ENCODE results near the gene ABCF3. TPM values are rescaled to one million over a fixed set of nuclear protein-coding genes. Genes with fewer than 3 reads are reported as not detected.
A peak's percentile ranks its signal among the peaks of the same experiment; 100 is the strongest.
"Not testable (repeated sequence)": the region's sequence is repeated elsewhere in the genome, so short reads cannot be mapped to it uniquely, and the experiment has no call there.

The ABCF3 gene
- 10 to 100 TPM; 19.1 to 47.1 (median 28.9) TPM for polyA plus RNA-seq

GRCh38 chr3:184186184-184186901 is at the start of gene ABCF3:
ABCF3 (plus strand) TSS chr3:184186199; CDS start chr3:184186208, 9 bp downstream.
- H3K4me1 Mint-ChIP-seq, result peaks cover 37 to 48% of the 10 kb centered on the region in 2 donors
- H3K27me3 Mint-ChIP-seq (ENCODE audit: low read depth in 3 of 3), result peaks cover 5 to 10% (median 8%) of the 10 kb centered on the region in 3 donors
- peak within 1 kb of the TSS; percentile 89 to 99 (median 96) for H3K27ac Mint-ChIP-seq
- H3K4me3 Mint-ChIP-seq, result peak within 1 kb of the TSS; percentile 96 to 99 (median 97)
- DNase-seq, result no peak
- H3K9me3 Mint-ChIP-seq, result no peaks in the 10 kb centered on the region
- peaks cover 10 to 42% (median 16%) of the 10 kb centered on the region in 3 donors for H3K36me3 Mint-ChIP-seq

GRCh38 chr3:184140436-184140835 is 45.6 kb upstream of the ABCF3 start:
- no peaks in the 10 kb centered on the region for H3K9me3 Mint-ChIP-seq

GRCh38 chr3:184142199-184142598 is 43.8 kb upstream of the ABCF3 start:
- Mint-ChIP-seq H3K9me3 (no peaks in the 10 kb centered on the region), H3K4me1 (peaks cover 7 to 10% of the 10 kb centered on the region in 2 donors), H3K27me3 (ENCODE audit: low read depth in 3 of 3) (peaks cover 0 to 2% (median 0%) of the 10 kb centered on the region in 3 donors), H3K4me3 (no peak overlapping the region), H3K36me3 (peaks cover 12 to 25% (median 16%) of the 10 kb centered on the region in 3 donors), H3K27ac (peak overlapping the region in 1 of 6 donors; percentile 35)
- DNase-seq, result no peak

More at GRCh38 chr3:184140436-184140835, 45.6 kb upstream of the ABCF3 start:
- peaks cover 0 to 2% (median 0%) of the 10 kb centered on the region in 3 donors for H3K27me3 Mint-ChIP-seq (ENCODE audit: low read depth in 3 of 3)
- H3K27ac Mint-ChIP-seq, result no peak overlapping the region
- H3K4me1 Mint-ChIP-seq, result peaks cover 23 to 28% of the 10 kb centered on the region in 2 donors
- no peak overlapping the region for H3K4me3 Mint-ChIP-seq
- peaks cover 12 to 20% (median 16%) of the 10 kb centered on the region in 3 donors for H3K36me3 Mint-ChIP-seq
- DNase-seq, result no peak

- Mint-ChIP-seq H3K27me3 (ENCODE audit: low read depth in 3 of 3) (peaks cover 0 to 2% (median 0%) of the 10 kb centered on the region in 3 donors), H3K36me3 (peaks cover 12 to 25% (median 16%) of the 10 kb centered on the region in 3 donors), H3K27ac (no peak overlapping the region), H3K4me3 (no peak overlapping the region), H3K4me1 (no peaks in the 10 kb centered on the region), H3K9me3 (no peaks in the 10 kb centered on the region)
- no peak for DNase-seq
Measured at GRCh38 chr3:184143327-184143726, 42.7 kb upstream of the ABCF3 start.

GRCh38 chr3:184144505-184144904 is 41.5 kb upstream of the ABCF3 start:
- H3K27ac Mint-ChIP-seq, result no peak overlapping the region
- H3K36me3 Mint-ChIP-seq, result peaks cover 12 to 25% (median 16%) of the 10 kb centered on the region in 3 donors
- H3K4me3 Mint-ChIP-seq, result no peak overlapping the region
- H3K27me3 Mint-ChIP-seq (ENCODE audit: low read depth in 3 of 3), result peaks cover 0 to 2% (median 0%) of the 10 kb centered on the region in 3 donors
- no peak for DNase-seq
- no peaks in the 10 kb centered on the region for H3K4me1 Mint-ChIP-seq
- H3K9me3 Mint-ChIP-seq, result no peaks in the 10 kb centered on the region

GRCh38 chr3:184145111-184145524 is 40.9 kb upstream of the ABCF3 start:
- Mint-ChIP-seq H3K9me3 (no peaks in the 10 kb centered on the region), H3K4me3 (no peak overlapping the region), H3K4me1 (no peaks in the 10 kb centered on the region), H3K27me3 (ENCODE audit: low read depth in 3 of 3) (peaks cover 0 to 2% (median 0%) of the 10 kb centered on the region in 3 donors), H3K27ac (no peak overlapping the region), H3K36me3 (peaks cover 12 to 22% (median 13%) of the 10 kb centered on the region in 3 donors)
- peak in 1 of 3 donors; percentile 17 for DNase-seq

GRCh38 chr3:184145751-184146270 is 40.2 kb upstream of the ABCF3 start:
- Mint-ChIP-seq H3K4me1 (no peaks in the 10 kb centered on the region), H3K27me3 (ENCODE audit: low read depth in 3 of 3) (peaks cover 0 to 2% (median 0%) of the 10 kb centered on the region in 3 donors), H3K36me3 (peaks cover 10 to 19% (median 12%) of the 10 kb centered on the region in 3 donors), H3K4me3 (no peak overlapping the region), H3K27ac (no peak overlapping the region), H3K9me3 (no peaks in the 10 kb centered on the region)
- no peak for DNase-seq

GRCh38 chr3:184148076-184148475 is 37.9 kb upstream of the ABCF3 start:
- no peaks in the 10 kb centered on the region for H3K4me1 Mint-ChIP-seq
- no peak for DNase-seq
- H3K36me3 Mint-ChIP-seq, result peaks cover 0 to 10% (median 0%) of the 10 kb centered on the region in 3 donors
- no peak overlapping the region for H3K4me3 Mint-ChIP-seq
- no peak overlapping the region for H3K27ac Mint-ChIP-seq
- H3K27me3 Mint-ChIP-seq (ENCODE audit: low read depth in 3 of 3), result peaks cover 2 to 5% (median 5%) of the 10 kb centered on the region in 3 donors
- H3K9me3 Mint-ChIP-seq, result no peaks in the 10 kb centered on the region

GRCh38 chr3:184149123-184149522 is 36.9 kb upstream of the ABCF3 start:
- no peaks in the 10 kb centered on the region for H3K4me1 Mint-ChIP-seq
- H3K4me3 Mint-ChIP-seq, result no peak overlapping the region
- no peaks in the 10 kb centered on the region for H3K9me3 Mint-ChIP-seq
- DNase-seq, result no peak
- peaks cover 0 to 10% (median 0%) of the 10 kb centered on the region in 3 donors for H3K36me3 Mint-ChIP-seq
- H3K27ac Mint-ChIP-seq, result no peak overlapping the region
- peaks cover 4 to 5% (median 5%) of the 10 kb centered on the region in 3 donors for H3K27me3 Mint-ChIP-seq (ENCODE audit: low read depth in 3 of 3)

- not testable (repeated sequence) for H3K4me3 Mint-ChIP-seq; H3K36me3 Mint-ChIP-seq; H3K4me1 Mint-ChIP-seq; H3K9me3 Mint-ChIP-seq; DNase-seq; H3K27me3 Mint-ChIP-seq (ENCODE audit: low read depth in 3 of 3)
- peak overlapping the region in 1 of 6 donors; percentile 40 for H3K27ac Mint-ChIP-seq
Measured at GRCh38 chr3:184149770-184150169, 36.2 kb upstream of the ABCF3 start.

GRCh38 chr3:184154885-184155643 is 30.9 kb upstream of the ABCF3 start, which contains the start of gene DVL3:
DVL3 (plus strand) TSS chr3:184155377; CDS start chr3:184155636, 259 bp downstream.
- Mint-ChIP-seq H3K27ac (peak within 1 kb of the TSS; percentile 66 to 94 (median 90)), H3K27me3 (ENCODE audit: low read depth in 3 of 3) (peaks cover 6 to 12% (median 8%) of the 10 kb centered on the region in 3 donors), H3K36me3 (no peaks in the 10 kb centered on the region), H3K4me1 (peaks cover 31 to 32% of the 10 kb centered on the region in 2 donors), H3K9me3 (no peaks in the 10 kb centered on the region), H3K4me3 (peak within 1 kb of the TSS; percentile 94 to 96 (median 95))
- DNase-seq, result peak; percentile 67 to 69 (median 69)

- Mint-ChIP-seq H3K27me3 (ENCODE audit: low read depth in 3 of 3) (peaks cover 6 to 12% (median 8%) of the 10 kb centered on the region in 3 donors), H3K4me1 (peaks cover 35 to 38% of the 10 kb centered on the region in 2 donors), H3K36me3 (no peaks in the 10 kb centered on the region), H3K4me3 (peak overlapping the region; percentile 94 to 96 (median 95)), H3K27ac (peak overlapping the region; percentile 65 to 94 (median 90)), H3K9me3 (no peaks in the 10 kb centered on the region)
- peak; percentile 44 to 47 (median 46) for DNase-seq
Measured at GRCh38 chr3:184155644-184156521, 30.1 kb upstream of the ABCF3 start.

- peak overlapping the region; percentile 94 to 96 (median 95) for H3K4me3 Mint-ChIP-seq
- no peaks in the 10 kb centered on the region for H3K9me3 Mint-ChIP-seq
- H3K4me1 Mint-ChIP-seq, result peaks cover 38 to 43% of the 10 kb centered on the region in 2 donors
- H3K36me3 Mint-ChIP-seq, result peaks cover 0 to 2% (median 0%) of the 10 kb centered on the region in 3 donors
- peak overlapping the region; percentile 65 to 94 (median 90) for H3K27ac Mint-ChIP-seq
- DNase-seq, result no peak
- peaks cover 6 to 11% (median 8%) of the 10 kb centered on the region in 3 donors for H3K27me3 Mint-ChIP-seq (ENCODE audit: low read depth in 3 of 3)
Measured at GRCh38 chr3:184156522-184156955, 29.5 kb upstream of the ABCF3 start.
